Kidney (tissue), 14 donors: Measurements from ENCODE around the gene ULK4. TPM values are rescaled to one million over a fixed set of nuclear protein-coding genes. Genes with fewer than 3 reads are reported as not detected.

Experiments
- DNase-seq, 5 donors: peaks; one replicate each; pipeline ENCODE4 v3.0.0-alpha.2; 2013 to 2020
- FAIRE-seq: peaks from 2 replicates; lab custom pipeline; 2012; peaks lifted over from hg19 to GRCh38; lab: Jason Lieb, UNC
- H3K27ac ChIP-seq, 2 donors: one replicate each; pipeline ENCODE4 v1.7.0; 2013; ENCODE audit warnings: low read depth in 2 of 2, low read length in 2 of 2, inconsistent platforms in 1 of 2
- H3K27me3 ChIP-seq: one replicate; pipeline ENCODE4 v1.7.1; 2013; ENCODE audit warnings: low read length, inconsistent platforms; ENCODE audit not compliant: control insufficient read depth, insufficient read depth
- H3K36me3 ChIP-seq, 3 donors: one replicate each; pipeline versions ENCODE4 v1.7.0 to v1.7.1; 2013; ENCODE audit warnings: low read length in 3 of 3, control low read depth in 1 of 3, inconsistent platforms in 1 of 3; ENCODE audit not compliant: insufficient read depth in 3 of 3, control insufficient read depth in 2 of 3
- H3K4me1 ChIP-seq, 3 donors: one replicate each; pipeline versions ENCODE4 v1.7.0 to v1.7.1; 2013; ENCODE audit warnings: low read length in 3 of 3, inconsistent platforms in 1 of 3, low read depth in 1 of 3; ENCODE audit not compliant: control insufficient read depth in 2 of 3, insufficient read depth in 2 of 3
- H3K4me3 ChIP-seq, 3 donors: one replicate each; pipeline versions ENCODE4 v1.7.0 to v1.8.1; 2013; ENCODE audit warnings: low read length in 3 of 3, control low read depth in 1 of 3, inconsistent platforms in 1 of 3
- H3K9ac ChIP-seq, 3 donors: one replicate each; pipeline versions ENCODE4 v1.7.0 to v1.7.1; 2013; ENCODE audit warnings: low read length in 3 of 3, control low read depth in 1 of 3, inconsistent platforms in 1 of 3
- H3K9me3 ChIP-seq, 3 donors: one replicate each; pipeline versions ENCODE4 v1.7.0 to v1.7.1; 2013; ENCODE audit warnings: low read length in 3 of 3, control low read depth in 1 of 3, inconsistent platforms in 1 of 3; ENCODE audit not compliant: control insufficient read depth in 2 of 3, insufficient read depth in 1 of 3
- CTCF ChIP-seq: IDR thresholded peaks from 3 replicates; pipeline ENCODE4 v1.5.1; 2012; ENCODE audit warnings: mild to moderate bottlenecking, moderate library complexity, borderline replicate concordance; ENCODE audit not compliant: insufficient read depth; ENCODE audit errors: extremely low read depth
- intact Hi-C: fragments of 100-400 bp; cut with DNase I; formaldehyde crosslinking; loops from one replicate; pipeline ENCODE4 v1.11.1; 2022
- polyA plus RNA-seq: library from polyadenylated mRNA; stranded (reverse); fragments of 350-450 nt; fragmentation: Illumina TruSeq; extraction: RNeasy Lipid Tissue Mini Kit (QIAGEN cat#74804); gene quantifications from one replicate; pipeline ENCODE4 v1.2.3, GENCODE V29; 2014; ENCODE audit warnings: low read depth, low replicate concordance; ENCODE audit not compliant: insufficient read depth
- total RNA-seq: library from RNA; stranded (reverse); fragmentation: NEBNext Ultra II Directional; extraction: Animal tissue kit (Norgen Biotek cat#: 25700); gene quantifications from one replicate; pipeline ENCODE4 v1.2.1, GENCODE V29; 2021
- donor health status: control.
- donor health status: control.
- donor health status: control.
- donor health status: control.
- donor health status: control.
- donor health status: DM: yes; HTN: yes; CAD: no.
- donor health status: Normal renal cell carcinoma (clear cell type).

ULK4 gene
- total and polyA plus RNA-seq, 2 donors from 2014 or later, result 4.6 to 20.5 TPM

- DNase-seq (no peak), FAIRE-seq (no peak)
- no peaks in the 10 kb centered on the region for H3K4me1 ChIP-seq
- no peak for TF ChIP-seq CTCF
- no peak overlapping the region for H3K9ac ChIP-seq
- peaks cover 0 to 2% (median 0%) of the 10 kb centered on the region in 3 donors for H3K9me3 ChIP-seq
- intact Hi-C loops, result no loop called here
- no peaks in the 10 kb centered on the region for H3K36me3 ChIP-seq
- H3K27ac ChIP-seq, result no peak overlapping the region
- no peaks in the 10 kb centered on the region for H3K27me3 ChIP-seq
- H3K4me3 ChIP-seq, result no peak overlapping the region
Observed at GRCh38 chr3:41660510-41660909, 301.4 kb downstream of the ULK4 start.

DNA sequence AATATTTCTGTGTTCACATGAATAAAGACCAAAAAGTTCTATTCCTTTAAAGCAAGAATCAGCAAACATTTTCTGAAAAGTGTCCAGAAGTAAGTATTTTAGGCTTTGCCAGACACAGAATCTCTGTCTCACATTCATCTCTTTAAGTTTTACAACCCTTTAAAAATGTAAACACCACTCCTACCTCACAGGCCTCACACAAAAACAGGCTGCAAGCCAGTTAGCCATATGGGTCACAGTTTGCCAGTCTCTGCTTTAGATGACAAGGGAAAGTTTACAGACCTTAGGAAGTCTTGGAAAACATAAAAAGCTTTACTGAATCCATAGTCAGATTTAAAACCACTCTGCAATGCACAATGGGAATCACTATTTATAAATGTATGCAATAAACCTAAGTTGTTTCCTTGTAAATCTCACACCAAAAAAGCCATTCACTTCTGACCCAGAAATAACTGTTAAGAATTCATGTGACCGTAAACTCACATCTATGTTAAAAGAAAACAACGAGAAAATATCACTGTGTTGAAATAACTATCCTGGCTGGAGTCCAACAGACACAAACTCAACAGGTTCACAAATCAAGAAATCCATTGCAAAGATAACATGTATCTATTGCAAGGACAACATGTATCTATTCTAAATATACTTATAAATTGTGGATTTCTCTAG, 308.2 kb downstream of the ULK4 start:
- Histone ChIP-seq H3K4me3 (no peak overlapping the region), H3K9ac (no peak overlapping the region), H3K9me3 (no peaks in the 10 kb centered on the region), H3K27ac (no peak overlapping the region), H3K27me3 (no peaks in the 10 kb centered on the region), H3K4me1 (no peaks in the 10 kb centered on the region), H3K36me3 (no peaks in the 10 kb centered on the region)
- no peak for FAIRE-seq
- DNase-seq, result peak in 3 of 5 donors; percentile 34 to 62 (median 59)
- intact Hi-C loops, result no loop called here
- no peak for TF ChIP-seq CTCF

- DNase-seq, result no peak
- intact Hi-C loops, result no loop called here
- no peaks in the 10 kb centered on the region for H3K27me3 ChIP-seq
- no peak overlapping the region for H3K4me3 ChIP-seq
- no peaks in the 10 kb centered on the region for H3K36me3 ChIP-seq
- H3K9ac ChIP-seq, result no peak overlapping the region
- TF ChIP-seq CTCF, result no peak
- no peaks in the 10 kb centered on the region for H3K9me3 ChIP-seq
- H3K4me1 ChIP-seq, result no peaks in the 10 kb centered on the region
- FAIRE-seq, result no peak
- H3K27ac ChIP-seq, result no peak overlapping the region
Observed at GRCh38 chr3:41652931-41653330, 309.0 kb downstream of the ULK4 start.

GRCh38 chr3:41652506-41652905, 309.4 kb downstream of the ULK4 start:
- intact Hi-C loops, result no loop called here
- H3K27me3 ChIP-seq, result no peaks in the 10 kb centered on the region
- TF ChIP-seq CTCF, result no peak
- no peaks in the 10 kb centered on the region for H3K4me1 ChIP-seq
- DNase-seq, result no peak
- no peaks in the 10 kb centered on the region for H3K36me3 ChIP-seq
- H3K9me3 ChIP-seq, result no peaks in the 10 kb centered on the region
- H3K4me3 ChIP-seq, result no peak overlapping the region
- no peak overlapping the region for H3K27ac ChIP-seq
- no peak for FAIRE-seq
- H3K9ac ChIP-seq, result no peak overlapping the region
